C4-2B (cell line): ENCODE data around the gene KRT35.

Source experiments
- CTCF ChIP-seq: fragments of 450-650 bp; conservative IDR thresholded peaks from 2 replicates; pipeline ENCODE4 v1.5.1; 2017; ENCODE audit warnings: mild to moderate bottlenecking
- ZFX ChIP-seq: fragments of 450-650 bp; IDR thresholded peaks from 2 replicates; pipeline ENCODE4 v1.6.1; 2017

- TF ChIP-seq CTCF (no peak), ZFX (no peak)
Measured at GRCh38 chr17:41444640-41445039, 36.3 kb downstream of the KRT35 start.
